Vagina (tissue), 2 donors: ENCODE results near the gene KLC1. TPM values are rescaled to one million over a fixed set of nuclear protein-coding genes. Genes with fewer than 3 reads are reported as not detected.

Experiments
- DNase-seq, 2 donors: peaks; one replicate each; pipeline ENCODE4 v3.0.0-alpha.2; 2017; ENCODE audit errors: extremely low spot score in 2 of 2
- H3K27ac ChIP-seq: fragments of 200-600 bp; sonication (generic); one replicate; pipeline ENCODE4 v1.5.1; 2019
- H3K27me3 ChIP-seq: fragments of 200-600 bp; sonication (generic); one replicate; pipeline ENCODE4 v1.5.1; 2019
- H3K36me3 ChIP-seq, 2 donors: fragments of 200-600 bp; sonication (generic); one replicate each; pipeline ENCODE4 v1.5.1; 2017 to 2019
- H3K4me1 ChIP-seq: fragments of 200-600 bp; sonication (generic); one replicate; pipeline ENCODE4 v1.5.1; 2019
- H3K4me3 ChIP-seq, 2 donors: fragments of 200-600 bp; sonication (generic); 1 replicate in 1 of 2; 2 replicates in 1 of 2; pipeline ENCODE4 v1.5.1; 2016 to 2019
- H3K9me3 ChIP-seq: fragments of 200-600 bp; sonication (generic); one replicate; pipeline ENCODE4 v1.5.1; 2019
- POLR2A ChIP-seq, 2 donors: fragments of 450-650 bp; IDR thresholded peaks; one replicate each; pipeline ENCODE4 v1.6.1; 2017; ENCODE audit warnings: antibody characterized with exemption in 2 of 2, mild to moderate bottlenecking in 2 of 2, moderate library complexity in 2 of 2
- POLR2AphosphoS5 ChIP-seq, 2 donors: sonication (generic); formaldehyde crosslinking; IDR thresholded peaks; one replicate each; pipeline ENCODE4 v1.9.0; 2017; ENCODE audit warnings: antibody characterized with exemption in 2 of 2, mild to moderate bottlenecking in 2 of 2, low read depth in 1 of 2; ENCODE audit not compliant: insufficient read depth in 1 of 2
- intact Hi-C: fragments of 100-400 bp; cut with DNase I; formaldehyde crosslinking; loops from one replicate; pipeline ENCODE4 v1.15.1; 2023
- total RNA-seq: library from RNA; depleted of rRNA; stranded (reverse); fragments of >200 nt; gene quantifications from one replicate; pipeline ENCODE4 v1.2.3, GENCODE V29; 2016
- TF ChIP-seq, protein P1 (sequence below), 3 experiments: fragments of 450-650 bp in 2 of 3; fragments of 200-600 bp in 1 of 3; sonication (generic) in 1 of 3; IDR thresholded peaks; one replicate each; pipeline ENCODE4 v1.5.1; 2017 to 2019; ENCODE audit warnings: antibody characterized with exemption in 3 of 3, mild to moderate bottlenecking in 2 of 3, moderate library complexity in 2 of 3

The KLC1 gene
- total RNA-seq, 1 donor from 2014 or later: 322 TPM

DNA sequence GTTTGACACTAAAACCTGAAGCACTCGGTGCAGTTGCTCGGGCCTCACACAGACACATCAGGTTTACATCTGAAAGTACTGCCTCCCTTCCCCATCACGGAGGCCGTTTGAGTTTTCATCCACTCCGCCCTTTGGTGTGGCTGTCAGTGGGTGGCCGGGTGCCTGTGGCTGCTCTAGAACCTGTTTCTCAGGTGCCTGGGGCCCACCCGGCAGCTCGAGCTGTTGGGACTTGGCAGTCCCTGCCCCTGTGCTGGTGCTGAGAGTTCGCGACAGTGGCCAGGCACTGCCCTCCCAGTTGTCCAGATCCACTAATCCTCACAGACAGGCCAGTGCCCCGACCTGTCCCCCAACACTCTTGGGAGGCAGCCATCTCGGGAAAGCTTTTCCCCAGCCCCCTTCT, 63.9 kb downstream of the KLC1 start:
- H3K27me3 ChIP-seq: no peaks in the 10 kb centered on the region
- no peaks in the 10 kb centered on the region for H3K9me3 ChIP-seq
- no peak for TF ChIP-seq POLR2AphosphoS5 (IDR thresholded peaks at IDR 0.05; ENCODE audit: insufficient read depth in 1 of 2, low read depth in 1 of 2)
- no peak for TF ChIP-seq POLR2A (IDR thresholded peaks at IDR 0.05)
- TF ChIP-seq, protein P1, sequence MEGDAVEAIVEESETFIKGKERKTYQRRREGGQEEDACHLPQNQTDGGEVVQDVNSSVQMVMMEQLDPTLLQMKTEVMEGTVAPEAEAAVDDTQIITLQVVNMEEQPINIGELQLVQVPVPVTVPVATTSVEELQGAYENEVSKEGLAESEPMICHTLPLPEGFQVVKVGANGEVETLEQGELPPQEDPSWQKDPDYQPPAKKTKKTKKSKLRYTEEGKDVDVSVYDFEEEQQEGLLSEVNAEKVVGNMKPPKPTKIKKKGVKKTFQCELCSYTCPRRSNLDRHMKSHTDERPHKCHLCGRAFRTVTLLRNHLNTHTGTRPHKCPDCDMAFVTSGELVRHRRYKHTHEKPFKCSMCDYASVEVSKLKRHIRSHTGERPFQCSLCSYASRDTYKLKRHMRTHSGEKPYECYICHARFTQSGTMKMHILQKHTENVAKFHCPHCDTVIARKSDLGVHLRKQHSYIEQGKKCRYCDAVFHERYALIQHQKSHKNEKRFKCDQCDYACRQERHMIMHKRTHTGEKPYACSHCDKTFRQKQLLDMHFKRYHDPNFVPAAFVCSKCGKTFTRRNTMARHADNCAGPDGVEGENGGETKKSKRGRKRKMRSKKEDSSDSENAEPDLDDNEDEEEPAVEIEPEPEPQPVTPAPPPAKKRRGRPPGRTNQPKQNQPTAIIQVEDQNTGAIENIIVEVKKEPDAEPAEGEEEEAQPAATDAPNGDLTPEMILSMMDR (IDR thresholded peaks at IDR 0.05): no peak
- H3K36me3 ChIP-seq: peaks cover 7 to 23% of the 10 kb centered on the region in 2 donors
- intact Hi-C loops: no loop called here
- no peak overlapping the region for H3K27ac ChIP-seq
- H3K4me3 ChIP-seq: no peak overlapping the region
- peaks cover 53% of the 10 kb centered on the region for H3K4me1 ChIP-seq
- peak; percentile 85 to 91 for DNase-seq

DNA sequence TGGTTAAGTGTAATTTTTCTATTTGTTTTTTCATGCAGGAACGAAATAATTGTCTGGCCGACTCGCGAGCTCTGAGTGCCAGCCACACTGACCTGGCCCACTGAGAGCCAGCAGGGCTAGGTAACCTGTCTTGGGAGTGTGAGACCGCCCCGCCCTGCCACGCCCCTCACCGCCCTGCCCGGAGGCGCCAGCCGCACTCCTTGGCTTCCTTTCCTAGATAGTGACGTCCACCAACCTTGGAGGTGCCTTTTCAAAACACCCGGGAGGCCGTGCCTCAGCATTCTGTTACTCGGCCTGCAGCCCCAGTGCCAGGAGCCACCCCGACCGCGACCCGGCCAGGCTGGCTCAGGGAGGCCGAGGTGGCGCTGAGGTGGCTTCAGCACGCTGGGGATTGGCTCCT, 64.5 kb downstream of the KLC1 start:
- no peak overlapping the region for H3K4me3 ChIP-seq
- H3K4me1 ChIP-seq: peaks cover 60% of the 10 kb centered on the region
- TF ChIP-seq POLR2AphosphoS5 (IDR thresholded peaks at IDR 0.05; ENCODE audit: insufficient read depth in 1 of 2, low read depth in 1 of 2) (peak in 1 of 2 donors; percentile 25), POLR2A (IDR thresholded peaks at IDR 0.05) (no peak)
- TF ChIP-seq, protein P1 (IDR thresholded peaks at IDR 0.05): no peak
- H3K27me3 ChIP-seq: no peaks in the 10 kb centered on the region
- peaks cover 7 to 24% of the 10 kb centered on the region in 2 donors for H3K36me3 ChIP-seq
- DNase-seq: no peak
- H3K9me3 ChIP-seq: no peaks in the 10 kb centered on the region
- H3K27ac ChIP-seq: no peak overlapping the region
- intact Hi-C loops: no loop called here

DNA sequence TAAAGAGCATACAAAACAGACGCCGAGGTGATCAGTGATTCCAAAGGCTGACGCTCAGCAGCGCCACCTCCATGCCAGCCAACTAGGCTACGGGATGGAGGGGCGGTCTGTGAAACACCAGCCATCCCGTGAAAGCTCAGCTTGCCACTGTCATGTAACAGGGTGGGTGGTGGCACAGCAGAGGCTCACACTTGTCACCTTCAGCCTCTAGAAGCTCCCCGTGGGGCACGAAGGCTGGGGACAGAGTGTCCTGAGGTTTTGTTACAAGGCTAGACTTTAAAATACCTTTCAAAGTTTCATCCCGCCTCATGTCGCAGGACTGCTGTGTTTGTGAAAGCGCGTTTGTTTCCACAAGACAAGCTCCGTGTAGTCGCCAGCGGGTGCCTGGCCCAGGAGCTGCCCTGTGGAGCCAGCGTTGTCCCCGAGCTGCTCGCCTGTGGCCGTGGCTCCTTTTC, 65.6 kb downstream of the KLC1 start:
- intact Hi-C loops: no loop called here
- peaks cover 69% of the 10 kb centered on the region for H3K4me1 ChIP-seq
- TF ChIP-seq POLR2AphosphoS5 (IDR thresholded peaks at IDR 0.05; ENCODE audit: insufficient read depth in 1 of 2, low read depth in 1 of 2) (no peak), POLR2A (IDR thresholded peaks at IDR 0.05) (no peak)
- TF ChIP-seq, protein P1 (IDR thresholded peaks at IDR 0.05): no peak
- H3K4me3 ChIP-seq: no peak overlapping the region
- no peaks in the 10 kb centered on the region for H3K9me3 ChIP-seq
- H3K36me3 ChIP-seq: peaks cover 7 to 34% of the 10 kb centered on the region in 2 donors
- no peak for DNase-seq
- H3K27ac ChIP-seq: no peak overlapping the region
- H3K27me3 ChIP-seq: no peaks in the 10 kb centered on the region

DNA sequence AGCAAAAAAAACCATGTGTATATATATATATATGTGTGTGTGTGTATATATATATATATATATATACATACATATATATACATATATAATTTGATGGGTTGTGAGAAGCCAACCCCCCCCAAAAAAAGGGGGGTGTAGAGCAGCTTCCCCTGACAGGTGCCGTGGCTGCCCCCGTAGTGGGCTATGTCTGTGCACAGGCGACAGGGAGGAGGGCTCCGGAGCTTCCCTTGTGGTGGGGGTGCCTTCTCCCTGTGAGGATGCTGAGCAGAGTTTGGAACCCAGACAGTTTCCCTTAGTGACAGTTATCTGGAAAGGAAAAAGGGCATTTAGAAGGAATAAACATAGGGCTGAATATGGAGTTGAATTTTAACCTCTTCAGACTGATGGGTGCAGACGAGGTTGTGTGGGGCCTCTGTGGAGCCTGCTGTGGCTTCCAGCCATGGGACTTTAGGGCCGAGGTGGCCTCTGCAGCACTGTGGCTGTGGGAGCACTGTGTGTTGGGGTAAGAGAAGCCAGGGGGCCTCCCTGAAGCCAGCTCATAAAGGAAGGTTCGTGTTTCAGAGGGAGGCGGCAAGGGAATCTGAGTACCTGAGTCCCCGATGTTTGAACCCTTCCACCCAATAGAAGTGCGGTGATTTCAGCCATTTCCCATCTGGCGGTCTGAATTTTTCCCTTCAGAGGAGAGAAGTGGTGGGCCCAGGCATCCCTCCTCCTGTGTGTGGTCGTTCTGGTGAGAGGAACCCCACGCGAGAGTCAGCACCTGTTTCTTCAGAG, 66.5 kb downstream of the KLC1 start:
- peaks cover 63% of the 10 kb centered on the region for H3K4me1 ChIP-seq
- TF ChIP-seq, protein P1 (IDR thresholded peaks at IDR 0.05): no peak
- TF ChIP-seq POLR2AphosphoS5 (IDR thresholded peaks at IDR 0.05; ENCODE audit: insufficient read depth in 1 of 2, low read depth in 1 of 2) (no peak), POLR2A (IDR thresholded peaks at IDR 0.05) (no peak)
- H3K27me3 ChIP-seq: no peaks in the 10 kb centered on the region
- no peak for DNase-seq
- H3K36me3 ChIP-seq: peaks cover 7 to 42% of the 10 kb centered on the region in 2 donors
- H3K27ac ChIP-seq: peak overlapping the region; percentile 62
- H3K9me3 ChIP-seq: no peaks in the 10 kb centered on the region
- no peak overlapping the region for H3K4me3 ChIP-seq
- intact Hi-C loops: no loop called here

DNA sequence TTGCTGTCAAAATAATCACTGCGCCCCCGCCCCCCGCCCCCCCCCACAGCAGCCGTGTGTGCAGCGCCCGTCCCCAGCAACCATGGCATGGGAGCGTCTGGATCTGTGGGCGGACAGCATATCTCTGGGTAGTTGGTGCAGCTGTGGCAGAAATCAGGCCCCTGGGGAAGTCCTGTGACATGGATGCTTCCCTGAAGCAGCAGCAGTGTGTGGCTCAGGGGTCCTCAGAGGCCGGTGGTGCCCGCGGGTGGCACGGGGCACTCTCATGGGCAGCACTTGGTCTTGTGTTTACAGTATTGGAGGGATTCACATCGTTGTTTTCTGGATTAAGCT, 67.0 kb downstream of the KLC1 start:
- TF ChIP-seq, protein P1 (IDR thresholded peaks at IDR 0.05): no peak
- Histone ChIP-seq H3K4me1 (peaks cover 63% of the 10 kb centered on the region), H3K27me3 (no peaks in the 10 kb centered on the region), H3K36me3 (peaks cover 7 to 48% of the 10 kb centered on the region in 2 donors), H3K27ac (peak overlapping the region; percentile 62), H3K9me3 (no peaks in the 10 kb centered on the region), H3K4me3 (no peak overlapping the region)
- intact Hi-C loops: no loop called here
- no peak for DNase-seq
